K562 (cell line): ENCODE measurements around the gene DEDD2. TPM values are rescaled to one million over a fixed set of nuclear protein-coding genes. Genes with fewer than 3 reads are reported as not detected.

ENCODE experiments used
- ADNP ChIP-seq: fragments of 200-800 bp; sonication (Bioruptor generic); IDR thresholded peaks from 2 replicates; pipeline ENCODE4 v1.6.1; 2016; ENCODE audit warnings: missing genetic modification characterization, missing compliant biosample characterization
- ARHGAP35 ChIP-seq: fragments of 450-650 bp; IDR thresholded peaks from 2 replicates; pipeline ENCODE4 v1.6.1; 2018; ENCODE audit not compliant: partially characterized antibody
- CHCHD3 ChIP-seq: fragments of 250-450 bp; sonication (Bioruptor Pico); IDR thresholded peaks from 2 replicates; pipeline ENCODE4 v2.1.2; 2022; ENCODE audit warnings: mild to moderate bottlenecking
- EHMT2 ChIP-seq: fragments of 450-650 bp; IDR thresholded peaks from 2 replicates; pipeline ENCODE4 v1.6.1; 2018; ENCODE audit warnings: antibody characterized with exemption
- FOXO4 ChIP-seq: fragments of 450-650 bp; formaldehyde crosslinking; IDR thresholded peaks from 2 replicates; pipeline ENCODE4 v1.4.0; 2020; ENCODE audit warnings: mild to moderate bottlenecking, moderate library complexity
- HINFP ChIP-seq: fragments of 450-650 bp; conservative IDR thresholded peaks from 2 replicates; pipeline ENCODE4 v1.6.1; 2016; ENCODE audit warnings: missing genetic modification characterization, low read depth, mild to moderate bottlenecking, control low read depth, missing compliant biosample characterization
- HMG20B ChIP-seq: fragments of 250-450 bp; sonication (Bioruptor Pico); IDR thresholded peaks from 2 replicates; pipeline ENCODE4 v1.5.0; 2021; ENCODE audit warnings: mild to moderate bottlenecking
- ILF3 ChIP-seq: fragments of 450-650 bp; IDR thresholded peaks from 2 replicates; pipeline ENCODE4 v1.6.1; 2018; ENCODE audit warnings: antibody characterized with exemption, mild to moderate bottlenecking, moderate library complexity, borderline replicate concordance
- MAFK ChIP-seq: IDR thresholded peaks from 2 replicates; pipeline ENCODE4 v1.6.1; 2011; ENCODE audit warnings: low read length, improper control_type of control experiment
- MLX ChIP-seq, 2 experiments: fragments of 450-650 bp in 1 of 2; sonication (generic) in 1 of 2; formaldehyde crosslinking; conservative IDR thresholded peaks; 2 replicates each; pipeline versions ENCODE4 v1.4.0 to v1.8.1; 2020 to 2022; ENCODE audit warnings: mild to moderate bottlenecking in 1 of 2, missing genetic modification reagents in 1 of 2
- MYBL2 ChIP-seq, 2 experiments: fragments of 450-650 bp in 1 of 2; sonication (generic) in 1 of 2; formaldehyde crosslinking in 1 of 2; IDR thresholded peaks; 2 replicates each; pipeline versions ENCODE4 v1.6.1 to v1.8.1; 2017 to 2022; ENCODE audit warnings: borderline replicate concordance in 1 of 2, inconsistent platforms in 1 of 2, low read depth in 1 of 2, mild to moderate bottlenecking in 1 of 2, missing genetic modification reagents in 1 of 2, moderate library complexity in 1 of 2
- NFE2L1 ChIP-seq: fragments of 450-650 bp; IDR thresholded peaks from 2 replicates; pipeline ENCODE4 v1.6.1; 2016; ENCODE audit warnings: missing genetic modification characterization, low read depth, mild to moderate bottlenecking, missing compliant biosample characterization, moderate library complexity, borderline replicate concordance
- NR3C1 ChIP-seq: sonication (generic); formaldehyde crosslinking; IDR thresholded peaks from 2 replicates; pipeline ENCODE4 v1.8.1; 2022; ENCODE audit warnings: missing genetic modification reagents
- PHB ChIP-seq: fragments of 250-450 bp; sonication (Bioruptor Pico); IDR thresholded peaks from 2 replicates; pipeline ENCODE4 v1.5.0; 2021
- POLR2A ChIP-seq: fragments of 450-650 bp; conservative IDR thresholded peaks from 2 replicates; pipeline ENCODE4 v1.6.1; 2016
- RBM39 ChIP-seq: fragments of 200-400 bp; formaldehyde crosslinking; optimal IDR thresholded peaks from 2 replicates; pipeline ENCODE3; 2018; ENCODE audit warnings: low read depth, low read length
- TARDBP ChIP-seq: fragments of 450-650 bp; IDR thresholded peaks from 2 replicates; pipeline ENCODE4 v1.6.1; 2016
- TBP ChIP-seq: optimal IDR thresholded peaks from 2 replicates; pipeline ENCODE3; 2011; ENCODE audit warnings: low read depth, low read length, improper control_type of control experiment
- ZBTB2 ChIP-seq: fragments of 450-650 bp; IDR thresholded peaks from 2 replicates; pipeline ENCODE4 v1.6.1; 2016; ENCODE audit warnings: antibody characterized with exemption
- ZFPM2 ChIP-seq: fragments of 250-450 bp; sonication (Bioruptor Pico); IDR thresholded peaks from 2 replicates; pipeline ENCODE4 v1.5.1; 2022; ENCODE audit warnings: mild to moderate bottlenecking
- ZKSCAN3 ChIP-seq: fragments of 250-450 bp; sonication (Bioruptor Pico); IDR thresholded peaks from 2 replicates; pipeline ENCODE4 v1.4.0; 2020
- ZNF174 ChIP-seq: fragments of 250-450 bp; sonication (Bioruptor Pico); IDR thresholded peaks from 2 replicates; pipeline ENCODE4 v1.4.0; 2020; ENCODE audit warnings: mild to moderate bottlenecking
- ZNF197 ChIP-seq: fragments of 200-800 bp; sonication (Bioruptor generic); IDR thresholded peaks from 2 replicates; pipeline ENCODE4 v1.6.1; 2016; ENCODE audit warnings: low read depth, missing genetic modification characterization, missing compliant biosample characterization
- ZNF780A ChIP-seq: fragments of 250-450 bp; sonication (Bioruptor Pico); IDR thresholded peaks from 2 replicates; pipeline ENCODE4 v1.5.0; 2021; ENCODE audit warnings: mild to moderate bottlenecking
- ZNF785 ChIP-seq: fragments of 250-450 bp; sonication (Bioruptor Pico); IDR thresholded peaks from 2 replicates; pipeline ENCODE4 v1.4.0; 2020; ENCODE audit warnings: mild to moderate bottlenecking
- polyA plus RNA-seq, 8 experiments: library from polyadenylated mRNA; depleted of rRNA in 4 of 8; stranded (reverse) in 5 of 8; unstranded in 3 of 8; fragments of >200 nt; fragmentation: Nextera tagmentation in 2 of 8; fragmentation: Illumina TruSeq in 1 of 8; extraction: Ambion mirVana in 2 of 8; extraction: Trizol in 1 of 8; gene quantifications; 2 replicates each; pipeline versions ENCODE4 v1.2.1 to v1.2.3, GENCODE V29; 2011 to 2014; ENCODE audit warnings: inconsistent platforms in 1 of 8, missing spikeins in 1 of 8
- total RNA-seq, 7 experiments: library from RNA; depleted of rRNA in 6 of 7; stranded (reverse); fragments of >200 nt in 6 of 7; fragmentation: Illumina TruSeq in 2 of 7; extraction: Trizol in 2 of 7; gene quantifications; 2 replicates each; pipeline versions ENCODE4 v1.2.1 to v1.2.3, GENCODE V29; 2011 to 2021; ENCODE audit warnings: low replicate concordance in 1 of 7

The DEDD2 gene
- total and polyA plus RNA-seq, 9 of the 15 experiments (the other 6 are each of a cell fraction or from before 2014, with no cell fraction given) = 4.3 to 43.0 (median 29.2) TPM

- no peak for TF ChIP-seq TBP
- no peak for TF ChIP-seq ILF3
- TF ChIP-seq ARHGAP35 = no peak
- TF ChIP-seq ZNF197 (CRISPR knock-in tag) = no peak
- no peak for TF ChIP-seq NR3C1
- TF ChIP-seq ZNF174 (CRISPR knock-in tag) = no peak
- peak; percentile 51; the same call in 1 of the 2 replicates for TF ChIP-seq ZBTB2
- TF ChIP-seq CHCHD3 (CRISPR knock-in tag) = no peak
- no peak for TF ChIP-seq FOXO4 (CRISPR knock-in tag)
- TF ChIP-seq EHMT2 = no peak
- no peak for TF ChIP-seq ZKSCAN3
- no peak for TF ChIP-seq HINFP (tag)
- no peak for TF ChIP-seq ZFPM2 (CRISPR knock-in tag)
- no peak for TF ChIP-seq RBM39
- no peak for TF ChIP-seq NFE2L1 (tag)
- TF ChIP-seq TARDBP = no peak
- TF ChIP-seq ZNF785 (CRISPR knock-in tag) = no peak
- TF ChIP-seq HMG20B (CRISPR knock-in tag) = no peak
- no peak for TF ChIP-seq MYBL2 (IDR thresholded peaks at IDR 0.05; ENCODE audit: low read depth)
- no peak for TF ChIP-seq MYBL2 (CRISPR knock-in tag; IDR thresholded peaks at IDR 0.05; ENCODE audit: borderline replicate concordance)
- 0 out of 2 replicates have a peak, but pooled peaks have one; percentile 47 for TF ChIP-seq POLR2A
- no peak for TF ChIP-seq ADNP (tag)
- TF ChIP-seq MLX (CRISPR knock-in tag; conservative IDR thresholded peaks at IDR 0.05) = 0 out of 4 replicates have a peak, but pooled peaks of 1 of the 2 experiments have one; percentile 11
- TF ChIP-seq MAFK = no peak
- no peak for TF ChIP-seq ZNF780A (CRISPR knock-in tag)
- 0 out of 2 replicates have a peak, but pooled peaks have one; percentile 73 for TF ChIP-seq PHB (CRISPR knock-in tag)
Observed at GRCh38 chr19:42254089-42254849, 36.8 kb upstream of the DEDD2 start (continued).
